Ascending aorta (tissue), 2 donors: ENCODE data around the gene YPEL1. TPM values are rescaled to one million over a fixed set of nuclear protein-coding genes. Genes with fewer than 3 reads are reported as not detected.

Experiments
- DNase-seq, 2 donors: peaks; one replicate each; pipeline ENCODE4 v3.0.0-alpha.2; 2019; ENCODE audit warnings: low spot score in 2 of 2
- H3K27ac ChIP-seq, 2 donors: fragments of 200-600 bp; sonication (generic); one replicate each; pipeline ENCODE4 v1.5.1; 2016 to 2017; ENCODE audit warnings: mild to moderate bottlenecking in 1 of 2
- H3K27me3 ChIP-seq: fragments of 200-600 bp; sonication (generic); one replicate; pipeline ENCODE4 v1.5.1; 2017
- H3K36me3 ChIP-seq, 2 donors: fragments of 200-600 bp; sonication (generic); one replicate each; pipeline ENCODE4 v1.5.1; 2016
- H3K4me1 ChIP-seq, 2 donors: fragments of 200-600 bp; sonication (generic); one replicate each; pipeline ENCODE4 v1.5.1; 2016 to 2017; ENCODE audit warnings: mild to moderate bottlenecking in 1 of 2
- H3K4me3 ChIP-seq, 2 donors: fragments of 200-600 bp; sonication (generic); one replicate each; pipeline ENCODE4 v1.5.1; 2016 to 2017; ENCODE audit warnings: mild to moderate bottlenecking in 1 of 2
- H3K9me3 ChIP-seq, 2 donors: fragments of 200-600 bp; sonication (generic); one replicate each; pipeline ENCODE4 v1.5.1; 2016
- intact Hi-C: fragments of 100-400 bp; cut with DNase I; formaldehyde crosslinking; loops from one replicate; pipeline ENCODE4 v1.15.1; 2023
- total RNA-seq: library from RNA; depleted of rRNA; stranded (reverse); fragments of >200 nt; gene quantifications from one replicate; pipeline ENCODE4 v1.1.0, GENCODE V29; 2016
- TF ChIP-seq, protein P1 (sequence below), 3 experiments: fragments of 200-600 bp in 2 of 3; fragments of 450-650 bp in 1 of 3; sonication (generic) in 2 of 3; IDR thresholded peaks; one replicate each; pipeline ENCODE4 v1.5.1; 2016 to 2019; ENCODE audit warnings: antibody characterized with exemption in 3 of 3, mild to moderate bottlenecking in 1 of 3, moderate library complexity in 1 of 3

The YPEL1 gene
- total RNA-seq, 1 donor from 2014 or later, result 1.1 TPM

DNA sequence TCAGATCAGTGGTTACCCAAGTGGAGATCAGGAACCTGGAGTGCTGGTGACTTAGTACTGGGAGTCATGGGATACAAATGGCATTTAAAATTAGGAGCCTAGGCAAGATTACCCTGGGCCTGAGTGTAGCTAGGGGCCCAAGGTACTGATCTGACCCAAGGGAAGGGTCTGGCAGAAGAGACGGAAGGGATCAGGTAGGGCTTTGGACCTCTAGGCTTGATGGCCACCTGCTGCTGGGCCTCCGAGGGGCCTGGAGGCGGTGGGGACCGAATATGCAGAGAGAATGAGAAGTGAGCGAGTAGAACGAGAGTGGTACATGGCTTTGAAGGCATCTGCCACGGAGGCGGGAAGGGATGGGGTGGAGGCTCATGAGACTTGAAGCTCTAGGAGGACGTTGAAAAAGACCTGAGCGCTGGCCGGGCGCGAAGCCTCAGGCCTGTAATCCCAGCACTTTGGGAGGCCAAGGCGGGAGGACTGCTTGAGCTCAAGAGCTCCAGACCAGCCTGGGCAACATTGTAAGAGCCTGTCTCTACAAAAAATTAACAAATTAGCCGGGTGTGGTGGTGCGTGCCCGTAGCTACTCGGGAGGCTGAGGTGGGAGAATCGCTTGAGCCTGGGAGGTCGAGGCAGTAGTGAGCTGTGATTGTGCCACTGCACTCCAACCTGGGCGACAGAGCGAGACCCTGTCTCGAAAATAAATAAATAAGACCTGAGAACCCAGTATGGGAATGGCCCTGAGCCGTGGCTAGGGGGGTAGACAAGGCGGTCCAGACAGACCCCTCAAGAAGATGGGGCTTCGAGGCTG is 70.3 kb downstream of the YPEL1 start:
- peak overlapping the region; percentile 67 to 94 for H3K4me3 ChIP-seq
- H3K9me3 ChIP-seq, result no peaks in the 10 kb centered on the region
- intact Hi-C loops, result loop anchor here (5.0 to 10.0 kb wide), 2 partner anchors 72 to 620 kb away; partner anchors contain the start of genes LRRC74B and YPEL1
- H3K4me1 ChIP-seq, result peaks cover 0 to 4% of the 10 kb centered on the region in 2 donors
- DNase-seq, result no peak
- peak overlapping the region; percentile 83 to 97 for H3K27ac ChIP-seq
- TF ChIP-seq, protein P1, sequence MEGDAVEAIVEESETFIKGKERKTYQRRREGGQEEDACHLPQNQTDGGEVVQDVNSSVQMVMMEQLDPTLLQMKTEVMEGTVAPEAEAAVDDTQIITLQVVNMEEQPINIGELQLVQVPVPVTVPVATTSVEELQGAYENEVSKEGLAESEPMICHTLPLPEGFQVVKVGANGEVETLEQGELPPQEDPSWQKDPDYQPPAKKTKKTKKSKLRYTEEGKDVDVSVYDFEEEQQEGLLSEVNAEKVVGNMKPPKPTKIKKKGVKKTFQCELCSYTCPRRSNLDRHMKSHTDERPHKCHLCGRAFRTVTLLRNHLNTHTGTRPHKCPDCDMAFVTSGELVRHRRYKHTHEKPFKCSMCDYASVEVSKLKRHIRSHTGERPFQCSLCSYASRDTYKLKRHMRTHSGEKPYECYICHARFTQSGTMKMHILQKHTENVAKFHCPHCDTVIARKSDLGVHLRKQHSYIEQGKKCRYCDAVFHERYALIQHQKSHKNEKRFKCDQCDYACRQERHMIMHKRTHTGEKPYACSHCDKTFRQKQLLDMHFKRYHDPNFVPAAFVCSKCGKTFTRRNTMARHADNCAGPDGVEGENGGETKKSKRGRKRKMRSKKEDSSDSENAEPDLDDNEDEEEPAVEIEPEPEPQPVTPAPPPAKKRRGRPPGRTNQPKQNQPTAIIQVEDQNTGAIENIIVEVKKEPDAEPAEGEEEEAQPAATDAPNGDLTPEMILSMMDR (IDR thresholded peaks at IDR 0.05), result no peak
- peaks cover 1 to 6% of the 10 kb centered on the region in 2 donors for H3K36me3 ChIP-seq
- no peaks in the 10 kb centered on the region for H3K27me3 ChIP-seq

GRCh38 chr22:21663738-21664137 is 71.9 kb downstream of the YPEL1 start:
- H3K4me1 ChIP-seq, result peaks cover 0 to 4% of the 10 kb centered on the region in 2 donors
- H3K4me3 ChIP-seq, result no peak overlapping the region
- no peaks in the 10 kb centered on the region for H3K27me3 ChIP-seq
- no peaks in the 10 kb centered on the region for H3K9me3 ChIP-seq
- TF ChIP-seq, protein P1 (IDR thresholded peaks at IDR 0.05), result no peak
- intact Hi-C loops, result loop anchor here (10.0 kb wide), 1 partner anchor 619 kb away; the partner anchor contains the start of gene LRRC74B
- H3K36me3 ChIP-seq, result no peaks in the 10 kb centered on the region
- no peak overlapping the region for H3K27ac ChIP-seq
- DNase-seq, result no peak

DNA sequence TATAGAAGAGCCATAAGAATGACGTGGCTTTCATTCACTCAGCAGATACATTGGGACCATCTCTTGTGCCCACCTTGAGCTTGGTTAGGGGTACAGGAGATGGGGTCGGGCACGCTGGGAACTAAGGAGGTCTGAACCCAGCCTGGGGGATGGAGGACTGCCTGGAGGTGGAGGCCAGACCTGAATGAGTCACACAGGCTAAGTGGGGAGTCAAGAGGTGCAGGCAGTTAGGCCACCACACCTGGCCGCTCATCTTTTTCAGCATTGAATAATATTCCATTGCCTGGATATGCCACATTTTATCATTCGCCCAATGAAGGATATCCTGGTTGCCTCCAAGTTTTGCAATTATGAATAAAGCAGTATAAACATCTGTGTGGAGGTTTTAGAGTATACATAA is 73.6 kb downstream of the YPEL1 start:
- TF ChIP-seq, protein P1 (IDR thresholded peaks at IDR 0.05), result no peak
- H3K4me1 ChIP-seq, result peaks cover 4 to 6% of the 10 kb centered on the region in 2 donors
- no peak overlapping the region for H3K27ac ChIP-seq
- H3K9me3 ChIP-seq, result no peaks in the 10 kb centered on the region
- intact Hi-C loops, result loop anchor here (10.0 kb wide), 1 partner anchor 617 kb away; the partner anchor contains the start of gene LRRC74B
- H3K4me3 ChIP-seq, result no peak overlapping the region
- no peak for DNase-seq
- no peaks in the 10 kb centered on the region for H3K27me3 ChIP-seq
- H3K36me3 ChIP-seq, result no peaks in the 10 kb centered on the region

DNA sequence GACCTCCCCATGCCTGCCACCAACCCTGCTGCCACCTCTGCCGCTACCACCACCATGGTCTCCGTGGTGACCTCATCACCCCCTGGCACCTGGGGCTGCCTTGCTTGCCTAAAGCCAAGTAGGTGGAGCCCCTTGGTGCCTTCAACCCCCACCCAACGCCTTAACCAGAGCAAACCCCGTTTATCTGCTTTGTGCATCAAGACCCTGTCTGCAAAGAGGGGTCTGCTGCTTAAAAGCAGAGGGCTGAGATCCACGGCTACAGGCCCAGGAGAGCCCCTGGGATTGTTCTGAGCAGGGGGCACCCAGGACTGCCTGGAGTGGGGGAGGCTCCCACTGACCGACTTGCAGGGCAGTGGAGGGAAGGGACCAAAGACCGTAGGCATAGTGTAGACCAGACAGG is 74.7 kb downstream of the YPEL1 start:
- Histone ChIP-seq H3K27ac (no peak overlapping the region), H3K27me3 (no peaks in the 10 kb centered on the region), H3K36me3 (no peaks in the 10 kb centered on the region), H3K4me3 (no peak overlapping the region), H3K9me3 (no peaks in the 10 kb centered on the region), H3K4me1 (peaks cover 4 to 6% of the 10 kb centered on the region in 2 donors)
- no peak for DNase-seq
- intact Hi-C loops, result loop anchor here (10.0 kb wide), 1 partner anchor 616 kb away; the partner anchor contains the start of gene LRRC74B
- TF ChIP-seq, protein P1 (IDR thresholded peaks at IDR 0.05), result no peak

DNA sequence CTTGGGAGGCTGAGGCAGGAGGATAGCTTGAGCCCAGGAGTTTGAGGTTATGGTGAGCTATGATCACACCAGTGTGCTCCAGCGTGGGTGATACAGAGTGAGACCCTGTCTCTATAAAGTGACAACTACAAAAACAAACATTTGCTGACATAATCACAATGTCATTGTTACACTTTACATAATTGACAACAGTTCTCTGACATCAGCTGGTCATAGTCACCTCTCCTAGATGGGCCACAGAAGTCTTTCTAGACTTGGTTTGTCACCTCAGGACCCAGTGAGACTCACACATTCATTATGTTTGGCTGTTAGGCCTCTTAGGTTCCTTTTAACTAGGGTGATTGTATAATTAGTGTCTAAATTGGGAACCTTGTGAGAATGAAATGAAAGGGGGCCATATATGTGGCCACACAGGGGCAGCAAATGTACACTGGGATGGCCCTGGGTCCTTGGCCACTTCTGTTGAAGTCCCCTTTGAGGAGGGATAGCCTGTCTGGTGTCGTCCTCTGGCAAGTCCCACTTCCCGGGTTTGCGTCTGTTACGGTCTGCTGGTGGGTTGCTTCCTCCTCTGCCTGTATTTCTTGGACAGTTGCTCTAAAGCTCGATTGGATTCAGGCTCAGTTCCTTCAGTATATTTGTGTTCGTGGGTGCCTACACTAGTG is 75.6 kb downstream of the YPEL1 start:
- Histone ChIP-seq H3K9me3 (no peaks in the 10 kb centered on the region), H3K4me3 (no peak overlapping the region), H3K36me3 (no peaks in the 10 kb centered on the region), H3K4me1 (peaks cover 2 to 4% of the 10 kb centered on the region in 2 donors), H3K27me3 (no peaks in the 10 kb centered on the region), H3K27ac (no peak overlapping the region)
- TF ChIP-seq, protein P1 (IDR thresholded peaks at IDR 0.05), result no peak
- intact Hi-C loops, result loop anchor here (10.0 kb wide), 1 partner anchor 615 kb away; the partner anchor contains the start of gene LRRC74B
- no peak for DNase-seq
